Endothelial cell of hepatic sinusoid (primary cell): ENCODE results near the gene SLC22A24.
"Not testable (repeated sequence)": the region's sequence is repeated elsewhere in the genome, so short reads cannot be mapped to it uniquely, and the experiment has no call there.

Source experiments
- in situ Hi-C: cut with HindIII; loops from 2 replicates; pipeline ENCODE4 v1.10.0; 2017; ENCODE audit warnings: low sequenced_read_pairs

The SLC22A24 gene

GRCh38 chr11:63144121-63144520 is at the start of gene SLC22A24:
TSS of gene SLC22A24 (minus strand) at chr11:63144221. CDS start at chr11:63143779, 442 bp downstream.
- in situ Hi-C loops: no loop called here

- in situ Hi-C loops: no loop called here
These were observed 36.5 kb upstream of the SLC22A24 start for GRCh38 chr11:63180536-63180935.

- in situ Hi-C loops: no loop called here
These were observed 35.5 kb upstream of the SLC22A24 start for GRCh38 chr11:63179432-63180041.

- in situ Hi-C loops: no loop called here
These were observed 33.9 kb upstream of the SLC22A24 start for GRCh38 chr11:63177872-63178271.

GRCh38 chr11:63165706-63166310 is 21.8 kb upstream of the SLC22A24 start:
- in situ Hi-C loops: no loop called here

GRCh38 chr11:63155794-63156193 is 11.8 kb upstream of the SLC22A24 start:
- in situ Hi-C loops: no loop called here

GRCh38 chr11:63146581-63146980 is 2.6 kb upstream of the SLC22A24 start:
- in situ Hi-C loops: no loop called here

- in situ Hi-C loops: no loop called here
These were observed 1.6 kb downstream of the SLC22A24 start for GRCh38 chr11:63142459-63142858.

GRCh38 chr11:63132985-63133775 is 10.8 kb downstream of the SLC22A24 start:
- in situ Hi-C loops: no loop called here

GRCh38 chr11:63099555-63099954 is 44.5 kb downstream of the SLC22A24 start:
- in situ Hi-C loops: no loop called here

GRCh38 chr11:63080682-63081081 is 63.3 kb downstream of the SLC22A24 start:
- in situ Hi-C loops: no loop called here

- in situ Hi-C loops: not testable (repeated sequence)
These were observed 97.8 kb downstream of the SLC22A24 start for GRCh38 chr11:63046203-63046602.

- in situ Hi-C loops: no loop called here
These were observed 101.4 kb downstream of the SLC22A24 start for GRCh38 chr11:63042596-63042995.

- in situ Hi-C loops: no loop called here
These were observed 111.6 kb downstream of the SLC22A24 start for GRCh38 chr11:63032457-63032856.
